ENCODE results near the gene SPECC1L.

- TF ChIP-seq POLR2A (IDR thresholded peaks at IDR 0.05) (no peak), CTCF (IDR thresholded peaks at IDR 0.05) (no peak)
Observed at GRCh38 chr22:24416095-24416494, 145.5 kb downstream of the SPECC1L start.

Measured in uterus (tissue), 2 donors.